WTC11 (cell line): ENCODE data around the gene CTNND2. TPM values are rescaled to one million over a fixed set of nuclear protein-coding genes. Genes with fewer than 3 reads are reported as not detected.

ENCODE experiments used
- ATAC-seq: fragments of 200-7000 bp; cut with Tn5 transposase; 2 replicates; pipeline ENCODE4 v1.10.0; 2021; ENCODE audit warnings: mild to moderate bottlenecking, moderate library complexity
- CTCF ChIA-PET: fragments of 300-600 bp; sonication (Branson Sonifier 250); formaldehyde crosslinking; loops from one replicate; lab custom pipeline; 2021; ENCODE audit warnings: antibody characterized with exemption; lab: Charles Lee
- POLR2A ChIA-PET: fragments of 350-600 bp; sonication (Branson Sonifier 250); formaldehyde crosslinking; loops from one replicate; lab custom pipeline; 2021; ENCODE audit warnings: antibody characterized with exemption; lab: Charles Lee
- DNase-seq: peaks from one replicate; pipeline ENCODE4 v3.0.0; 2021; ENCODE audit warnings: low spot score
- H3K27ac Mint-ChIP-seq: 2 replicates; pipeline ENCODE4 v1.8.0; 2021; ENCODE audit warnings: mixed read lengths
- H3K27me3 Mint-ChIP-seq: 2 replicates; pipeline ENCODE4 v1.8.0; 2021; ENCODE audit warnings: low read depth, mild to moderate bottlenecking, moderate library complexity, mixed read lengths
- H3K36me3 Mint-ChIP-seq: 2 replicates; pipeline ENCODE4 v1.8.0; 2021; ENCODE audit warnings: mixed read lengths
- H3K4me1 Mint-ChIP-seq: 2 replicates; pipeline ENCODE4 v1.8.0; 2022; ENCODE audit warnings: mixed read lengths
- H3K4me3 Mint-ChIP-seq: 2 replicates; pipeline ENCODE4 v1.8.0; 2021; ENCODE audit warnings: mild to moderate bottlenecking, moderate library complexity, mixed read lengths
- H3K9me3 Mint-ChIP-seq: 2 replicates; pipeline ENCODE4 v1.8.0; 2021; ENCODE audit warnings: mixed read lengths
- ATF3 ChIP-seq: sonication (generic); formaldehyde crosslinking; conservative IDR thresholded peaks from 2 replicates; pipeline ENCODE4 v1.8.1; 2022; ENCODE audit warnings: mild to moderate bottlenecking, missing genetic modification reagents
- CBFB ChIP-seq: sonication (generic); formaldehyde crosslinking; IDR thresholded peaks from 2 replicates; pipeline ENCODE4 v1.8.1; 2022; ENCODE audit warnings: mild to moderate bottlenecking, low read depth, missing genetic modification reagents
- CTCF ChIP-seq: fragments of 200-600 bp; IDR thresholded peaks from 2 replicates; pipeline ENCODE4 v1.8.0; 2022; ENCODE audit warnings: antibody characterized with exemption
- E2F4 ChIP-seq: sonication (generic); formaldehyde crosslinking; IDR thresholded peaks from 2 replicates; pipeline ENCODE4 v1.8.1; 2022; ENCODE audit warnings: low read depth, mild to moderate bottlenecking, moderate library complexity, missing genetic modification reagents, borderline replicate concordance
- EMX1 ChIP-seq: fragments of 250-450 bp; sonication (Bioruptor Pico); IDR thresholded peaks from 2 replicates; pipeline ENCODE4 v1.8.0; 2021; ENCODE audit warnings: mild to moderate bottlenecking
- ESRRA ChIP-seq: sonication (generic); formaldehyde crosslinking; IDR thresholded peaks from 2 replicates; pipeline ENCODE4 v1.8.1; 2022; ENCODE audit warnings: mild to moderate bottlenecking, missing genetic modification reagents, borderline replicate concordance
- GRHL2 ChIP-seq: fragments of 250-450 bp; sonication (Bioruptor Pico); IDR thresholded peaks from 2 replicates; pipeline ENCODE4 v1.8.0; 2022; ENCODE audit warnings: mild to moderate bottlenecking, moderate library complexity; ENCODE audit not compliant: insufficient replicate concordance, severe bottlenecking
- HMGA2 ChIP-seq: fragments of 250-450 bp; sonication (Bioruptor Pico); IDR thresholded peaks from 2 replicates; pipeline ENCODE4 v1.4.0; 2021; ENCODE audit warnings: mild to moderate bottlenecking, moderate library complexity
- IRF2 ChIP-seq: sonication (generic); formaldehyde crosslinking; IDR thresholded peaks from 2 replicates; pipeline ENCODE4 v1.8.0; 2022; ENCODE audit warnings: low read depth, missing genetic modification reagents, borderline replicate concordance
- MXD4 ChIP-seq: fragments of 250-450 bp; sonication (Bioruptor Pico); IDR thresholded peaks from 2 replicates; pipeline ENCODE4 v1.8.0; 2021; ENCODE audit warnings: mild to moderate bottlenecking, moderate library complexity, borderline replicate concordance
- MYBL2 ChIP-seq: sonication (generic); formaldehyde crosslinking; IDR thresholded peaks from 2 replicates; pipeline ENCODE4 v1.8.1; 2023; ENCODE audit warnings: mild to moderate bottlenecking, moderate library complexity, missing genetic modification reagents
- NR2C2 ChIP-seq: sonication (generic); formaldehyde crosslinking; IDR thresholded peaks from 2 replicates; pipeline ENCODE4 v1.8.0; 2022; ENCODE audit warnings: mild to moderate bottlenecking, missing genetic modification reagents
- OVOL2 ChIP-seq: fragments of 250-450 bp; sonication (Bioruptor Pico); IDR thresholded peaks from 2 replicates; pipeline ENCODE4 v1.9.0; 2021; ENCODE audit warnings: mild to moderate bottlenecking, borderline replicate concordance
- PRRX2 ChIP-seq: fragments of 250-450 bp; sonication (Bioruptor Pico); IDR thresholded peaks from 2 replicates; pipeline ENCODE4 v1.8.0; 2021; ENCODE audit warnings: mild to moderate bottlenecking
- SMAD4 ChIP-seq: sonication (generic); formaldehyde crosslinking; IDR thresholded peaks from 2 replicates; pipeline ENCODE4 v1.8.0; 2022; ENCODE audit warnings: mild to moderate bottlenecking, missing genetic modification reagents
- SP1 ChIP-seq: sonication (generic); formaldehyde crosslinking; conservative IDR thresholded peaks from 2 replicates; pipeline ENCODE4 v1.8.1; 2022; ENCODE audit warnings: missing genetic modification reagents
- STAT6 ChIP-seq: sonication (generic); formaldehyde crosslinking; conservative IDR thresholded peaks from 2 replicates; pipeline ENCODE4 v1.8.1; 2023; ENCODE audit warnings: mild to moderate bottlenecking, low read depth, missing genetic modification reagents, moderate library complexity
- TP53 ChIP-seq: sonication (generic); formaldehyde crosslinking; IDR thresholded peaks from 2 replicates; pipeline ENCODE4 v1.8.1; 2023; ENCODE audit warnings: mild to moderate bottlenecking, missing genetic modification reagents
- ZBTB21 ChIP-seq: sonication (generic); formaldehyde crosslinking; IDR thresholded peaks from 2 replicates; pipeline ENCODE4 v1.8.1; 2023; ENCODE audit warnings: mild to moderate bottlenecking, missing genetic modification reagents, borderline replicate concordance
- ZBTB43 ChIP-seq: sonication (generic); formaldehyde crosslinking; IDR thresholded peaks from 2 replicates; pipeline ENCODE4 v1.8.1; 2023; ENCODE audit warnings: mild to moderate bottlenecking, missing genetic modification reagents
- ZNF121 ChIP-seq: sonication (generic); formaldehyde crosslinking; IDR thresholded peaks from 2 replicates; pipeline ENCODE4 v1.8.0; 2023; ENCODE audit warnings: missing genetic modification reagents
- ZNF232 ChIP-seq: sonication (generic); formaldehyde crosslinking; IDR thresholded peaks from 2 replicates; pipeline ENCODE4 v1.8.0; 2022; ENCODE audit warnings: mild to moderate bottlenecking, missing genetic modification reagents
- ZNF263 ChIP-seq: sonication (generic); formaldehyde crosslinking; IDR thresholded peaks from 2 replicates; pipeline ENCODE4 v1.8.1; 2022; ENCODE audit warnings: low read depth, mild to moderate bottlenecking, moderate library complexity, missing genetic modification reagents
- total RNA-seq: library from RNA; stranded (reverse); gene quantifications from 3 replicates; pipeline ENCODE4 v1.2.3, GENCODE V29; 2021

Gene CTNND2
- total RNA-seq, 1 experiment from 2014 or later: 11.9 TPM

GRCh38 chr5:11293523-11293922 lies 610.7 kb downstream of the CTNND2 start (continued):
- no peak for TF ChIP-seq E2F4 (CRISPR knock-in tag)
- no peak for TF ChIP-seq EMX1 (CRISPR knock-in tag)
- TF ChIP-seq SMAD4 (CRISPR knock-in tag): no peak
- no peak for TF ChIP-seq SP1 (CRISPR knock-in tag)
- no peak for TF ChIP-seq NR2C2 (CRISPR knock-in tag)
- TF ChIP-seq HMGA2: no peak

GRCh38 chr5:11292648-11293356 lies 611.4 kb downstream of the CTNND2 start:
- DNase-seq: no peak
- ChIA-PET POLR2A (no interaction called here), CTCF (no interaction called here)
- no peaks in the 10 kb centered on the region for H3K27me3 Mint-ChIP-seq
- H3K4me1 Mint-ChIP-seq: peaks cover 9% of the 10 kb centered on the region
- H3K4me3 Mint-ChIP-seq: no peak overlapping the region
- no peak overlapping the region for H3K27ac Mint-ChIP-seq
- peaks cover 4% of the 10 kb centered on the region; the same call in 1 of the 2 replicates for H3K9me3 Mint-ChIP-seq
- no peak for ATAC-seq
- no peaks in the 10 kb centered on the region for H3K36me3 Mint-ChIP-seq
- no peak for TF ChIP-seq IRF2 (CRISPR knock-in tag)
- no peak for TF ChIP-seq CTCF
- no peak for TF ChIP-seq SP1 (CRISPR knock-in tag)
- TF ChIP-seq MXD4: no peak
- no peak for TF ChIP-seq ZNF232 (CRISPR knock-in tag)
- no peak for TF ChIP-seq ATF3
- no peak for TF ChIP-seq ZNF121 (CRISPR knock-in tag)
- no peak for TF ChIP-seq CBFB (CRISPR knock-in tag)
- no peak for TF ChIP-seq OVOL2 (CRISPR knock-in tag)
- TF ChIP-seq ZBTB43: no peak
- TF ChIP-seq TP53 (CRISPR knock-in tag): no peak
- no peak for TF ChIP-seq ZBTB21
- no peak for TF ChIP-seq STAT6 (CRISPR knock-in tag)
- no peak for TF ChIP-seq ESRRA (CRISPR knock-in tag)
- TF ChIP-seq ZNF263 (CRISPR knock-in tag): no peak
- TF ChIP-seq PRRX2 (CRISPR knock-in tag): no peak
- no peak for TF ChIP-seq GRHL2 (CRISPR knock-in tag)
- no peak for TF ChIP-seq MYBL2 (CRISPR knock-in tag)
